K562 (cell line): ENCODE data around the gene PARP9. TPM values are rescaled to one million over a fixed set of nuclear protein-coding genes. Genes with fewer than 3 reads are reported as not detected.
A peak's percentile ranks its signal among the peaks of the same experiment; 100 is the strongest.

Experiments
- GABPA ChIP-seq: fragments of 200-800 bp; sonication (Bioruptor generic); conservative IDR thresholded peaks from 2 replicates; pipeline ENCODE4 v1.6.1; 2016; ENCODE audit warnings: low read depth, missing genetic modification characterization, missing compliant biosample characterization
- MCM5 ChIP-seq: fragments of 450-650 bp; IDR thresholded peaks from 2 replicates; pipeline ENCODE4 v1.6.1; 2016; ENCODE audit warnings: low read depth
- MECOM ChIP-seq: fragments of 250-450 bp; sonication (Bioruptor Pico); IDR thresholded peaks from 2 replicates; pipeline ENCODE4 v1.8.0; 2022; ENCODE audit warnings: inconsistent platforms
- SMARCB1 ChIP-seq: IDR thresholded peaks from 2 replicates; pipeline ENCODE4 v1.6.1; 2011; ENCODE audit warnings: improper control_type of control experiment, low read depth; ENCODE audit not compliant: insufficient read length
- TAF9B ChIP-seq: fragments of 450-650 bp; IDR thresholded peaks from 2 replicates; pipeline ENCODE4 v1.6.1; 2018; ENCODE audit warnings: mild to moderate bottlenecking; ENCODE audit not compliant: partially characterized antibody
- TOE1 ChIP-seq, 2 experiments: fragments of 450-650 bp in 1 of 2; sonication (generic) in 1 of 2; formaldehyde crosslinking in 1 of 2; IDR thresholded peaks; 2 replicates each; pipeline versions ENCODE4 v1.7.1 to v1.8.0; 2016 to 2022; ENCODE audit warnings: borderline replicate concordance in 2 of 2, mild to moderate bottlenecking in 2 of 2, antibody characterized with exemption in 1 of 2, inconsistent platforms in 1 of 2, low read depth in 1 of 2, missing genetic modification reagents in 1 of 2, moderate library complexity in 1 of 2
- ZBTB7A ChIP-seq: IDR thresholded peaks from 2 replicates; pipeline ENCODE4 v1.6.1; 2011; ENCODE audit warnings: low read depth, mild to moderate bottlenecking, low read length, moderate library complexity, borderline replicate concordance; ENCODE audit not compliant: control insufficient read depth
- ZKSCAN8 ChIP-seq: fragments of 200-800 bp; sonication (Bioruptor generic); IDR thresholded peaks from 2 replicates; pipeline ENCODE4 v1.6.1; 2016; ENCODE audit warnings: missing genetic modification characterization, missing compliant biosample characterization
- polyA plus RNA-seq, 8 experiments: library from polyadenylated mRNA; depleted of rRNA in 4 of 8; stranded (reverse) in 5 of 8; unstranded in 3 of 8; fragments of >200 nt; fragmentation: Nextera tagmentation in 2 of 8; fragmentation: Illumina TruSeq in 1 of 8; extraction: Ambion mirVana in 2 of 8; extraction: Trizol in 1 of 8; gene quantifications; 2 replicates each; pipeline versions ENCODE4 v1.2.1 to v1.2.3, GENCODE V29; 2011 to 2014; ENCODE audit warnings: inconsistent platforms in 1 of 8, missing spikeins in 1 of 8
- total RNA-seq, 7 experiments: library from RNA; depleted of rRNA in 6 of 7; stranded (reverse); fragments of >200 nt in 6 of 7; fragmentation: Illumina TruSeq in 2 of 7; extraction: Trizol in 2 of 7; gene quantifications; 2 replicates each; pipeline versions ENCODE4 v1.2.1 to v1.2.3, GENCODE V29; 2011 to 2021; ENCODE audit warnings: low replicate concordance in 1 of 7
- TF ChIP-seq, protein P1 (sequence below), 2 experiments: IDR thresholded peaks in 1 of 2; conservative IDR thresholded peaks in 1 of 2; 2 replicates each; pipeline ENCODE4 v1.6.1; 2016; ENCODE audit warnings: low read depth in 2 of 2, mild to moderate bottlenecking in 1 of 2, missing compliant biosample characterization in 1 of 2, missing genetic modification characterization in 1 of 2, moderate library complexity in 1 of 2
- TF ChIP-seq, protein P2 (sequence below): sonication (generic); formaldehyde crosslinking; IDR thresholded peaks from 2 replicates; pipeline ENCODE4 v1.8.0; 2023; ENCODE audit warnings: mild to moderate bottlenecking, missing genetic modification reagents
- TF ChIP-seq, protein P3 (sequence below), 2 experiments: IDR thresholded peaks; 2 replicates each; pipeline ENCODE4 v1.6.1; 2011; ENCODE audit warnings: borderline replicate concordance in 1 of 2, control low read depth in 1 of 2, low read depth in 1 of 2, low read length in 1 of 2, mild to moderate bottlenecking in 1 of 2, mixed read lengths in 1 of 2, moderate library complexity in 1 of 2; ENCODE audit not compliant: insufficient read depth in 1 of 2, insufficient read length in 1 of 2, poor library complexity in 1 of 2, severe bottlenecking in 1 of 2; ENCODE audit errors: extremely low read depth in 1 of 2
- TF ChIP-seq, protein P4 (sequence below): sonication (generic); formaldehyde crosslinking; IDR thresholded peaks from 2 replicates; pipeline ENCODE4 v1.8.1; 2023; ENCODE audit warnings: mild to moderate bottlenecking, missing genetic modification reagents

The PARP9 gene
- total and polyA plus RNA-seq, 9 of the 15 experiments (the other 6 are each of a cell fraction or from before 2014, with no cell fraction given) = 2.1 to 4.8 (median 3.4) TPM

DNA sequence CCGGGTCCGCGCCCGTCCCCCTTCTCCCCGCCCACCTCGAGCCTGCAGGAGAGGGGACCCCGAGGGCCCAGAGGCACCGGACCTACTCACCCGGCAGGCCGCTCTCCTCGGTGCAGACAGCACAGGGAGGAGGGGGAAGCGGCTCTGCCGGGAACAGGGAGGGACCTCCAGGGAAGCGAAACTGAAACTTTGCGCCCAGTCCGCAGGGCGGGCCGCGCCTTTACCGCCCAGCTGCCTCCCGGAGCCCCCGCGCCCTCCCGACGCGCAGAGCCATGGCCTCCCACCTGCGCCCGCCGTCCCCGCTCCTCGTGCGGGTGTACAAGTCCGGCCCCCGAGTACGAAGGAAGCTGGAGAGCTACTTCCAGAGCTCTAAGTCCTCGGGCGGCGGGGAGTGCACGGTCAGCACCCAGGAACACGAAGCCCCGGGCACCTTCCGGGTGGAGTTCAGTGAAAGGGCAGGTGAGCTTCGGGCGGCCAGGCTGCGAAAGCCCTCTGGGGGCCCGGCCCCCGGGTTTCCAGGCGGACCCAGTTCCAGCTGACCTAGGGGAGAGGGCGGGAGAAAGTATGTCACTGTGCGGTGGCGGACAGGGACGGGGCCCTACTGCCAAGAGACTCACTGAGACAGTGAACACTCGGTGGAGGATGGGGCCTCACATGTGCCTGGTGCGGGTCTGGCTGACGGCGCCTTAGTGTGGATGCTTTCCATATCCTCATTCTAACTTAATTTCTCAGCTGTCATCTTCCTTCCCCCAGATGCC is at the start of gene PARP9, which contains the start of gene DTX3L (continued):
- TF ChIP-seq, protein P1, sequence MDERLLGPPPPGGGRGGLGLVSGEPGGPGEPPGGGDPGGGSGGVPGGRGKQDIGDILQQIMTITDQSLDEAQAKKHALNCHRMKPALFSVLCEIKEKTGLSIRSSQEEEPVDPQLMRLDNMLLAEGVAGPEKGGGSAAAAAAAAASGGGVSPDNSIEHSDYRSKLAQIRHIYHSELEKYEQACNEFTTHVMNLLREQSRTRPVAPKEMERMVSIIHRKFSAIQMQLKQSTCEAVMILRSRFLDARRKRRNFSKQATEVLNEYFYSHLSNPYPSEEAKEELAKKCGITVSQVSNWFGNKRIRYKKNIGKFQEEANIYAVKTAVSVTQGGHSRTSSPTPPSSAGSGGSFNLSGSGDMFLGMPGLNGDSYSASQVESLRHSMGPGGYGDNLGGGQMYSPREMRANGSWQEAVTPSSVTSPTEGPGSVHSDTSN (CRISPR knock-in tag; IDR thresholded peaks at IDR 0.05; ENCODE audit: low read depth) = no peak
- TF ChIP-seq, protein P1 (tag; conservative IDR thresholded peaks at IDR 0.05; ENCODE audit: low read depth) = no peak
- no peak for TF ChIP-seq SMARCB1
- TF ChIP-seq GABPA (tag) = peak; percentile 44; the same call in 1 of the 2 replicates
- TF ChIP-seq, protein P2, sequence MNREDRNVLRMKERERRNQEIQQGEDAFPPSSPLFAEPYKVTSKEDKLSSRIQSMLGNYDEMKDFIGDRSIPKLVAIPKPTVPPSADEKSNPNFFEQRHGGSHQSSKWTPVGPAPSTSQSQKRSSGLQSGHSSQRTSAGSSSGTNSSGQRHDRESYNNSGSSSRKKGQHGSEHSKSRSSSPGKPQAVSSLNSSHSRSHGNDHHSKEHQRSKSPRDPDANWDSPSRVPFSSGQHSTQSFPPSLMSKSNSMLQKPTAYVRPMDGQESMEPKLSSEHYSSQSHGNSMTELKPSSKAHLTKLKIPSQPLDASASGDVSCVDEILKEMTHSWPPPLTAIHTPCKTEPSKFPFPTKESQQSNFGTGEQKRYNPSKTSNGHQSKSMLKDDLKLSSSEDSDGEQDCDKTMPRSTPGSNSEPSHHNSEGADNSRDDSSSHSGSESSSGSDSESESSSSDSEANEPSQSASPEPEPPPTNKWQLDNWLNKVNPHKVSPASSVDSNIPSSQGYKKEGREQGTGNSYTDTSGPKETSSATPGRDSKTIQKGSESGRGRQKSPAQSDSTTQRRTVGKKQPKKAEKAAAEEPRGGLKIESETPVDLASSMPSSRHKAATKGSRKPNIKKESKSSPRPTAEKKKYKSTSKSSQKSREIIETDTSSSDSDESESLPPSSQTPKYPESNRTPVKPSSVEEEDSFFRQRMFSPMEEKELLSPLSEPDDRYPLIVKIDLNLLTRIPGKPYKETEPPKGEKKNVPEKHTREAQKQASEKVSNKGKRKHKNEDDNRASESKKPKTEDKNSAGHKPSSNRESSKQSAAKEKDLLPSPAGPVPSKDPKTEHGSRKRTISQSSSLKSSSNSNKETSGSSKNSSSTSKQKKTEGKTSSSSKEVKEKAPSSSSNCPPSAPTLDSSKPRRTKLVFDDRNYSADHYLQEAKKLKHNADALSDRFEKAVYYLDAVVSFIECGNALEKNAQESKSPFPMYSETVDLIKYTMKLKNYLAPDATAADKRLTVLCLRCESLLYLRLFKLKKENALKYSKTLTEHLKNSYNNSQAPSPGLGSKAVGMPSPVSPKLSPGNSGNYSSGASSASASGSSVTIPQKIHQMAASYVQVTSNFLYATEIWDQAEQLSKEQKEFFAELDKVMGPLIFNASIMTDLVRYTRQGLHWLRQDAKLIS (CRISPR knock-in tag) = 0 out of 2 replicates have a peak, but pooled peaks have one; percentile 44
- TF ChIP-seq TOE1 (IDR thresholded peaks at IDR 0.05; ENCODE audit: borderline replicate concordance) = 0 out of 2 replicates have a peak, but pooled peaks have one; percentile 42
- no peak for TF ChIP-seq TOE1 (CRISPR knock-in tag; IDR thresholded peaks at IDR 0.05; ENCODE audit: borderline replicate concordance, low read depth)
- TF ChIP-seq ZKSCAN8 (CRISPR knock-in tag) = no peak
- TF ChIP-seq, protein P3, sequence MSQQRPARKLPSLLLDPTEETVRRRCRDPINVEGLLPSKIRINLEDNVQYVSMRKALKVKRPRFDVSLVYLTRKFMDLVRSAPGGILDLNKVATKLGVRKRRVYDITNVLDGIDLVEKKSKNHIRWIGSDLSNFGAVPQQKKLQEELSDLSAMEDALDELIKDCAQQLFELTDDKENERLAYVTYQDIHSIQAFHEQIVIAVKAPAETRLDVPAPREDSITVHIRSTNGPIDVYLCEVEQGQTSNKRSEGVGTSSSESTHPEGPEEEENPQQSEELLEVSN (IDR thresholded peaks at IDR 0.05; ENCODE audit: borderline replicate concordance in 1 of 2, extremely low read depth in 1 of 2, insufficient read depth in 1 of 2, insufficient read length in 1 of 2, low read depth in 1 of 2, low read length in 1 of 2, poor library complexity in 1 of 2, severe bottlenecking in 1 of 2) = peak; percentile 47 to 78
- TF ChIP-seq, protein P4, sequence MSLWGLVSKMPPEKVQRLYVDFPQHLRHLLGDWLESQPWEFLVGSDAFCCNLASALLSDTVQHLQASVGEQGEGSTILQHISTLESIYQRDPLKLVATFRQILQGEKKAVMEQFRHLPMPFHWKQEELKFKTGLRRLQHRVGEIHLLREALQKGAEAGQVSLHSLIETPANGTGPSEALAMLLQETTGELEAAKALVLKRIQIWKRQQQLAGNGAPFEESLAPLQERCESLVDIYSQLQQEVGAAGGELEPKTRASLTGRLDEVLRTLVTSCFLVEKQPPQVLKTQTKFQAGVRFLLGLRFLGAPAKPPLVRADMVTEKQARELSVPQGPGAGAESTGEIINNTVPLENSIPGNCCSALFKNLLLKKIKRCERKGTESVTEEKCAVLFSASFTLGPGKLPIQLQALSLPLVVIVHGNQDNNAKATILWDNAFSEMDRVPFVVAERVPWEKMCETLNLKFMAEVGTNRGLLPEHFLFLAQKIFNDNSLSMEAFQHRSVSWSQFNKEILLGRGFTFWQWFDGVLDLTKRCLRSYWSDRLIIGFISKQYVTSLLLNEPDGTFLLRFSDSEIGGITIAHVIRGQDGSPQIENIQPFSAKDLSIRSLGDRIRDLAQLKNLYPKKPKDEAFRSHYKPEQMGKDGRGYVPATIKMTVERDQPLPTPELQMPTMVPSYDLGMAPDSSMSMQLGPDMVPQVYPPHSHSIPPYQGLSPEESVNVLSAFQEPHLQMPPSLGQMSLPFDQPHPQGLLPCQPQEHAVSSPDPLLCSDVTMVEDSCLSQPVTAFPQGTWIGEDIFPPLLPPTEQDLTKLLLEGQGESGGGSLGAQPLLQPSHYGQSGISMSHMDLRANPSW (CRISPR knock-in tag) = no peak
- peak; percentile 56; the same call in 1 of the 2 replicates for TF ChIP-seq ZBTB7A
- TF ChIP-seq MCM5 = no peak
- TF ChIP-seq TAF9B = peak; percentile 54
- no peak for TF ChIP-seq MECOM (CRISPR knock-in tag)
